Frontal cortex (tissue), 4 donors: ENCODE data around the gene IGF1R. TPM values are rescaled to one million over a fixed set of nuclear protein-coding genes. Genes with fewer than 3 reads are reported as not detected.
"Not testable (repeated sequence)": the region's sequence is repeated elsewhere in the genome, so short reads cannot be mapped to it uniquely, and the experiment has no call there.

Experiments
- DNase-seq, 2 donors: peaks; one replicate each; pipeline ENCODE4 v3.0.0; 2012; ENCODE audit warnings: low spot score in 2 of 2
- FAIRE-seq: peaks from 2 replicates; lab custom pipeline; 2012; peaks lifted over from hg19 to GRCh38; lab: Jason Lieb, UNC
- total RNA-seq: library from RNA; depleted of rRNA; stranded (reverse); fragments of >200 nt; gene quantifications from one replicate; pipeline ENCODE4 v1.2.3, GENCODE V29; 2014
- donor health status: control.
- donor health status: control.
- donor health status: control.

IGF1R gene
- total RNA-seq, 1 donor from 2014 or later: 28.1 TPM

DNA sequence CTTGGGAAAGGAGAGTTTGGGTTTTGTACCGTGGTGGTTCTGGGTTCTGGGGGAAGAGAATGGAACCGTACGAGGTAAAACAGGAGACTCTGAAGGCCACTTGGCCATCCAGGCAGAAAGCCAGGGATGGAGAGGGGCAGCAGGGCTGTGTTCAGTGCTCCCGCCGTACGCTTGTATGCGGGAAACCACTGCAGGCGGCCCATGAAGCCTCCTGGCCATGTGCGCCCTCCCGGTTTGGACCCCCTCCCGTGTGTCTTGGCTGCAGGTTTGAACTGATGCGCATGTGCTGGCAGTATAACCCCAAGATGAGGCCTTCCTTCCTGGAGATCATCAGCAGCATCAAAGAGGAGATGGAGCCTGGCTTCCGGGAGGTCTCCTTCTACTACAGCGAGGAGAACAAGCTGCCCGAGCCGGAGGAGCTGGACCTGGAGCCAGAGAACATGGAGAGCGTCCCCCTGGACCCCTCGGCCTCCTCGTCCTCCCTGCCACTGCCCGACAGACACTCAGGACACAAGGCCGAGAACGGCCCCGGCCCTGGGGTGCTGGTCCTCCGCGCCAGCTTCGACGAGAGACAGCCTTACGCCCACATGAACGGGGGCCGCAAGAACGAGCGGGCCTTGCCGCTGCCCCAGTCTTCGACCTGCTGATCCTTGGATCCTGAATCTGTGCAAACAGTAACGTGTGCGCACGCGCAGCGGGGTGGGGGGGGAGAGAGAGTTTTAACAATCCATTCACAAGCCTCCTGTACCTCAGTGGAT, 308.6 kb downstream of the IGF1R start:
- no peak for DNase-seq
- no peak for FAIRE-seq

GRCh38 chr15:98957655-98958054, 309.3 kb downstream of the IGF1R start:
- DNase-seq (no peak), FAIRE-seq (no peak)

DNA sequence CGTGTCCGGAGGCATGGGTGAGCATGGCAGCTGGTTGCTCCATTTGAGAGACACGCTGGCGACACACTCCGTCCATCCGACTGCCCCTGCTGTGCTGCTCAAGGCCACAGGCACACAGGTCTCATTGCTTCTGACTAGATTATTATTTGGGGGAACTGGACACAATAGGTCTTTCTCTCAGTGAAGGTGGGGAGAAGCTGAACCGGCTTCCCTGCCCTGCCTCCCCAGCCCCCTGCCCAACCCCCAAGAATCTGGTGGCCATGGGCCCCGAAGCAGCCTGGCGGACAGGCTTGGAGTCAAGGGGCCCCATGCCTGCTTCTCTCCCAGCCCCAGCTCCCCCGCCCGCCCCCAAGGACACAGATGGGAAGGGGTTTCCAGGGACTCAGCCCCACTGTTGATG, 309.7 kb downstream of the IGF1R start:
- FAIRE-seq (no peak), DNase-seq (no peak)

GRCh38 chr15:98958918-98959639, 310.7 kb downstream of the IGF1R start:
- DNase-seq: no peak
- no peak for FAIRE-seq

DNA sequence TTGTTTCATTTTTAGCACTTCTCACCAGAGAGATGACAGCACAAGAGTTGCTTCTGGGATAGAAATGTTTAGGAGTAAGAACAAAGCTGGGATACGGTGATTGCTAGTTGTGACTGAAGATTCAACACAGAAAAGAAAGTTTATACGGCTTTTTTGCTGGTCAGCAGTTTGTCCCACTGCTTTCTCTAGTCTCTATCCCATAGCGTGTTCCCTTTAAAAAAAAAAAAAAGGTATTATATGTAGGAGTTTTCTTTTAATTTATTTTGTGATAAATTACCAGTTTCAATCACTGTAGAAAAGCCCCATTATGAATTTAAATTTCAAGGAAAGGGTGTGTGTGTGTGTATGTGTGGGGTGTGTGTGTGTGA, 311.3 kb downstream of the IGF1R start:
- DNase-seq (no peak), FAIRE-seq (no peak)

DNA sequence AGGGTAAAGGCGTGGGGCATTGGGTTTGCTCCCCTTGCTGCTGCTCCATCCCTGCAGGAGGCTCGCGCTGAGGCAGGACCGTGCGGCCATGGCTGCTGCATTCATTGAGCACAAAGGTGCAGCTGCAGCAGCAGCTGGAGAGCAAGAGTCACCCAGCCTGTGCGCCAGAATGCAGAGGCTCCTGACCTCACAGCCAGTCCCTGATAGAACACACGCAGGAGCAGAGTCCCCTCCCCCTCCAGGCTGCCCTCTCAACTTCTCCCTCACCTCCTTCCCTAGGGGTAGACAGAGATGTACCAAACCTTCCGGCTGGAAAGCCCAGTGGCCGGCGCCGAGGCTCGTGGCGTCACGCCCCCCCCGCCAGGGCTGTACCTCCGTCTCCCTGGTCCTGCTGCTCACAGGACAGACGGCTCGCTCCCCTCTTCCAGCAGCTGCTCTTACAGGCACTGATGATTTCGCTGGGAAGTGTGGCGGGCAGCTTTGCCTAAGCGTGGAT, 312.3 kb downstream of the IGF1R start:
- DNase-seq (no peak), FAIRE-seq (no peak)

DNA sequence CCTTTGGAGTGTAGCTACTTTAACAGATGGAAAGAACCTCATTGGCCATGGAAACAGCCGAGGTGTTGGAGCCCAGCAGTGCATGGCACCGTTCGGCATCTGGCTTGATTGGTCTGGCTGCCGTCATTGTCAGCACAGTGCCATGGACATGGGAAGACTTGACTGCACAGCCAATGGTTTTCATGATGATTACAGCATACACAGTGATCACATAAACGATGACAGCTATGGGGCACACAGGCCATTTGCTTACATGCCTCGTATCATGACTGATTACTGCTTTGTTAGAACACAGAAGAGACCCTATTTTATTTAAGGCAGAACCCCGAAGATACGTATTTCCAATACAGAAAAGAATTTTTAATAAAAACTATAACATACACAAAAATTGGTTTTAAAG, 315.1 kb downstream of the IGF1R start:
- DNase-seq (no peak), FAIRE-seq (no peak)

GRCh38 chr15:98964466-98965133, 316.3 kb downstream of the IGF1R start:
- DNase-seq (no peak), FAIRE-seq (no peak)

- DNase-seq, FAIRE-seq: not testable (repeated sequence)
These were observed 316.8 kb downstream of the IGF1R start for GRCh38 chr15:98965134-98965491.

GRCh38 chr15:98965597-98965996, 317.3 kb downstream of the IGF1R start:
- DNase-seq (no peak), FAIRE-seq (no peak)

DNA sequence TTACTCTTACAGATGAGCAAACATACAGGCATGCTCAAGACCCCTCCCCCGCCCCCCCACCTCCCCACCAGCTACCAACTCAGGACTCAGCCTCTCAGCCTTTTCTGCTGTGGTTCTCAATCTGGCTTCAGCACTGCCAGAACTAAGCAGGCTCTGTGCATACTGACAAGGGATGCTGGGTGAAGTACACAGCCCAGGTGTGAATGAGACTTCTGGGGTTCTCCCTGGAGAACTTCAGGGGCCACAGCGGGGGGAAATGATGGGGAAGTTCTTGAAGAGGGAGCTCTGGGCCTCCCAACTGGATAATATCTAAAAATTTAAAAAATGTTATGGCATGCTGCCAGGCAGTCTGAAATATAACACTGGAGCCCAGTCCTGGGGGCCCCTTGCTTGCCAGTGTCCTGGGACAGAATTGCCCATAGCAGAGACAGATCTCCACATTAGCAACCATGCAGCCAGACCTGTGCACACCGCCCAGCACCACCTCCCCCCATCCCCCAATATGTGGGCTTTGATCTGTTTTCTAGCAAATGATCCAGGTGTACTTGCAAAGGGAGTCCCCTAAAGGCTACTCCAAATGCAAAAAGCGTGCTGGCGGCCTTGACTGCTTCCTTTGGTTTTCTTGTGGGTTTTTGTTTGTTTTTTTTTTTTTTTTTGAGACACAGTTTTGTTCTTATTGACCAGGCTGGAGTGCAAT, 317.9 kb downstream of the IGF1R start:
- FAIRE-seq (no peak), DNase-seq (no peak)

DNA sequence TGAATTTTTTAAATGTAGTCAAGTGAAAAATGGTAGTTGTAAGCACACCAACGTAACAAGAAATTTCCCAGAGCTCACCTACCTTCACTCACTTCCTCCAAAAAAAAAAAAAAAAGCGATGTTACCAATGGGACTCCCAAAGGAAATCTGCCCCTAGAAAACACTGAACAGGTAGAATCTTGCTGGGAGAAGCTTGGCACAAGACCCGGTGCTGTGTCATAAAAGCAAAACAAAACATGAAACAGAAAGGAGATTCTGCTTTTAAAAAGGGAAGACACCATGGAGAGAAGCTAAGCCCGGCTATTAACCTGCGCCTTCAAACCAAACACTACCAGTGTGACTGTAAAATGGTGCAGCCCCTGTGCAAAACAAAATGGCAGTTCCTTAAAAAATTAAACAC, 318.8 kb downstream of the IGF1R start:
- DNase-seq: no peak
- FAIRE-seq: no peak

DNA sequence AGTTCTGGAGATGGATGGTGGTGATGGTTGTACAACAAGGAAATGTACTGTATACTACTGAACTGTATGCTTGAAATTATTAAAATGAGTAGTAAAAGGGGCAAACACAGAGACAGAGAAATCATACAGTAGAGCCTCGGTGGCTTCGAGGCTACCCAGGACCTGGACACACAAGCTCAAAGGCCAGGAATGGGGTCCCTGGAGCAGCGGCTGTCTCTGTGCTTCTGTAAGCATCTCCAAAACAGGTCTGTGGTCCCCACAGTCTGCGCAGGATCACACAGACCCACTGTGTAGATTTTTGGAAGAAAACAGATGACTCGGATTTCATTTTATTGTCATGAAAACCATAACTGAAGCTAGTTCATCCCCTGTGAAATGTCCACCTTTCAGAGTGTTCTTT, 319.6 kb downstream of the IGF1R start:
- DNase-seq (no peak), FAIRE-seq (no peak)

DNA sequence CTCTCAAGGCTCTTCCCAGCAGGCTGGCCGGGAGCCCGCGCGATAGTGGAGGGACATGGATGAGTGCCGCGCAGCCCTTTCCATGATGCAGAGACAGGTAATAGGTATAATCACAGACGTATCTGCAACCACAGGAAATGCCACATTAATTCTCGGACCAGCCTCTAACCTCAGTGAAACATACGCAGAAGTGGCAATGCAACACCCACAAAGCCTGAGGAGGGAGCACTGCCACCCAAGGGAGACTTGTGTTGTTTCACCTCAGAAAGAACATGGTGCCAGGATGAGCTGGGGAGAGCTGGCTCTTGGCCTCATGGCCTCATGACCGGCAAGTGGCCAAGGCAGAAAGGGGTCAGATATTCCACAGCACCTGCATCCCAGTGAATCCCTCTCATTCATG, 320.2 kb downstream of the IGF1R start:
- DNase-seq: no peak
- FAIRE-seq: no peak

DNA sequence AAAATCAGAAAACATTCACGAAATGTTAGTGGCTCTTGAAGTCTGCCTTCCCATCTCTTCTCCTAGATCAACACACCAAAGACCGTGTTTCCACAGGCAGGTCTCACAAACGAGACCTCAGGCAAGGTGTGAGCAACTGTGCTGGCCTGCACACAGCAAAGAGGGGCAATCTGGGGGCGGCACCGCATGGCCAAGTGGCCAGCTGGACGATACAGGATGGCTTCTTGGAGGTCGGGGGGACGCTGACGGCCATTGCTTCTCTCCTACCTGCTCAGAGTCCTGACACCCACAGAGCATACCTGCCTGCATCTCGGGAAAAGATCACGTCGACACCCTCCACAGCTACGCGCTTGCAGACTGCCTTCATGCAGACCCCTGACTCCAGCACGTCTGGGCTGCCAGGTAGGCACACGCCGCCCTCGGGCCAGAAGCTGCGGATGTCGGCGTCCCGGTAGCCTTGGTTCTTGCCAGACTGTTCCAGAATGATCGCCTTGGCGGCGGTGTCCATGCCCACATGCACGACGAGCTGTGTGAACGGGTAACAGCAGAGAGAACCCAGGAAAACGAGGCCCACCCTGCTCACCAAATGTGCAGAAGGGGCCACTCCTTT, 320.9 kb downstream of the IGF1R start:
- no peak for FAIRE-seq

GRCh38 chr15:98970799-98971198, 322.5 kb downstream of the IGF1R start:
- FAIRE-seq: no peak
- no peak for DNase-seq

More for the DNA sequence above, 320.9 kb downstream of the IGF1R start:
- DNase-seq: no peak

- no peak for FAIRE-seq
- no peak for DNase-seq
These were observed 328.2 kb downstream of the IGF1R start for GRCh38 chr15:98976500-98976899.

- FAIRE-seq: no peak
These were observed 329.1 kb downstream of the IGF1R start for GRCh38 chr15:98977441-98977840.

DNA sequence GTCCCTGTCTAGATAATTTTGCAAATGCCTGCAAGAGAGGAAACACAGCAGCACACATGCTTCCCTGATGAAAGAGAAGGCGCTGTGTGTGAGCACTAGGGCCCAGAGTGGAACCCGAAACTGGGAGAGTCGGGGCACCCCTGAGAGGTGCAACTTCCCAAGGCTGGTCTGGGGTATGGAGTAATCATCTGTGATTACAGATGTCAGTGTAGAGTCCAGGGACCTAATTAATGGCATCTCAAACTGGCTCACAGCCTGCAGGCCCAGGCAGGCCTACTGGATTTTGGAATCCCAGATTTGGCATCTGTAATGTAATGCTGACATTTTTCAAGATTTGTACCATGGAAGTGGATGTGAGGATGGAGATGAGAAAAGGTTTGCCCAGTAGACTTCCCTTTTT, 329.8 kb downstream of the IGF1R start:
- FAIRE-seq: no peak
- no peak for DNase-seq

More at GRCh38 chr15:98977441-98977840, 329.1 kb downstream of the IGF1R start:
- no peak for DNase-seq

DNA sequence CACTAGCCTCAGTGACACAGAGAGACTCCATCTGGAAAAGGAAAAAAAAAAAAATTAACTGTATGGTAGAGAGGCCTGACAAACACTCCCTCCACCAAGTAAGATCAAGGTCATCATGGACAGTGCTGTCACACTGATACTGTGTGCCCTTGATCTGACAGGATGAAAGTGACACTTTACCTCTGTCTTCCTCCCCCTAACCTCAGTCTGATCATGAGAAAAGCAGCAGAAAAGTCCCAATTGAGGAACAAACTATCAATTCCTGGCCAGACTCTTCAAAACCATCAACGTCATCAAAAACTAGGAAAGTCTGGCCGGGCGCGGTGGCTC, 332.5 kb downstream of the IGF1R start:
- DNase-seq (no peak), FAIRE-seq (no peak)
